Neural cell (in vitro differentiated cells): Measurements from ENCODE around the gene PARP8.
"Not testable (repeated sequence)": the region's sequence is repeated elsewhere in the genome, so short reads cannot be mapped to it uniquely, and the experiment has no call there.

Experiments
- CTCF ChIP-seq: fragments of 450-650 bp; IDR thresholded peaks from 2 replicates; pipeline ENCODE4 v1.5.1; 2014; ENCODE audit warnings: antibody characterized with exemption, mild to moderate bottlenecking, moderate library complexity; ENCODE audit not compliant: poor library complexity, severe bottlenecking
- EZH2 ChIP-seq: fragments of 200-600, 300-800 bp; shearing (Covaris generic), sonication (generic); IDR thresholded peaks from 2 replicates; pipeline ENCODE4 v1.6.1; 2014; ENCODE audit warnings: antibody characterized with exemption, low read length, borderline replicate concordance, mild to moderate bottlenecking; ENCODE audit not compliant: insufficient read depth, poor library complexity, severe bottlenecking
- MXI1 ChIP-seq: fragments of 450-650 bp; conservative IDR thresholded peaks from 2 replicates; pipeline ENCODE4 v1.6.1; 2014; ENCODE audit warnings: antibody characterized with exemption, mild to moderate bottlenecking; ENCODE audit not compliant: poor library complexity, severe bottlenecking
- REST ChIP-seq: IDR thresholded peaks from 2 replicates; pipeline ENCODE4 v1.6.1; 2012; ENCODE audit warnings: borderline replicate concordance
- SMC3 ChIP-seq: fragments of 450-650 bp; conservative IDR thresholded peaks from 2 replicates; pipeline ENCODE4 v1.6.1; 2014; ENCODE audit warnings: antibody characterized with exemption, mild to moderate bottlenecking, moderate library complexity; ENCODE audit not compliant: poor library complexity

GRCh38 chr5:50634866-50635265, 31.6 kb upstream of the PARP8 start:
- TF ChIP-seq EZH2, CTCF, SMC3, REST, MXI1: not testable (repeated sequence)
